GM19193 (cell line): ENCODE results near the gene FHAD1.

Experiments used
- POLR2A ChIP-seq: IDR thresholded peaks from 4 replicates; pipeline ENCODE4 v1.6.1; 2011; ENCODE audit not compliant: insufficient read depth, insufficient read length; ENCODE audit errors: extremely low read depth

The FHAD1 gene

GRCh38 chr1:15276691-15277446 is 29.8 kb downstream of the FHAD1 start:
- no peak for TF ChIP-seq POLR2A

GRCh38 chr1:15277447-15277838 is 30.4 kb downstream of the FHAD1 start:
- TF ChIP-seq POLR2A = no peak

- no peak for TF ChIP-seq POLR2A
These were observed 30.9 kb downstream of the FHAD1 start for GRCh38 chr1:15277933-15278332.

GRCh38 chr1:15279576-15280230 is 32.7 kb downstream of the FHAD1 start:
- no peak for TF ChIP-seq POLR2A

GRCh38 chr1:15280416-15280815 is 33.4 kb downstream of the FHAD1 start:
- no peak for TF ChIP-seq POLR2A

- TF ChIP-seq POLR2A = no peak
These were observed 35.0 kb downstream of the FHAD1 start for GRCh38 chr1:15282038-15282437.

GRCh38 chr1:15282810-15283474 is 35.9 kb downstream of the FHAD1 start:
- no peak for TF ChIP-seq POLR2A

- TF ChIP-seq POLR2A = no peak
These were observed 36.5 kb downstream of the FHAD1 start for GRCh38 chr1:15283526-15283925.

- no peak for TF ChIP-seq POLR2A
These were observed 39.4 kb downstream of the FHAD1 start for GRCh38 chr1:15286452-15286851.

GRCh38 chr1:15287035-15287979 is 40.3 kb downstream of the FHAD1 start:
- TF ChIP-seq POLR2A = no peak

GRCh38 chr1:15288173-15288926 is 41.3 kb downstream of the FHAD1 start:
- no peak for TF ChIP-seq POLR2A

- TF ChIP-seq POLR2A = no peak
These were observed 42.2 kb downstream of the FHAD1 start for GRCh38 chr1:15289251-15289651.

GRCh38 chr1:15290382-15290781 is 43.4 kb downstream of the FHAD1 start:
- TF ChIP-seq POLR2A = no peak

- TF ChIP-seq POLR2A = no peak
These were observed 48.7 kb downstream of the FHAD1 start for GRCh38 chr1:15295696-15296095.

- TF ChIP-seq POLR2A = no peak
These were observed 49.7 kb downstream of the FHAD1 start for GRCh38 chr1:15296585-15297321.
